DLD1 (cell line): Measurements from ENCODE around the gene FAAP100.

Source experiments
- in situ Hi-C: cut with HindIII; loops from 2 replicates; pipeline ENCODE4 v1.10.0; 2017; ENCODE audit warnings: low sequenced_read_pairs

Gene FAAP100

DNA sequence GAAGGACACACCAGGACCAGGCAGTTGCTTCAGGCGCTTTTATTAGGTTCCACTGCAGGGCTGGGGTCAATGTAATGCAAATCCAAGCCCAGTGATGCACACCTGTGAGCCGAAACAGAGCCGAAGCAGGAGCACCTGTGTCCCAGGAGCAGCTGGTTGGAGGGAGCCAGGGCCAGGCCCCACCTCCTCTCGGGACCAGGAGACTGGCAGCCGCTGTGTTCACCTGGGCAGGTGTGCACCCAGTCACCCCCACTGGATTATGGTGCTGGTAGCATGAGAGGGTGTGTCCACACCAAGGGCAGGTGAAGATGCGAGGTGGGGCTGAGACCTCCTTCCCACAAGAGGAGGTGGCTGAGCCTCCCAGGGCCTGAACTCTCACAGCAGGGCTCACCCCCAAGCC is 4.7 kb upstream of the FAAP100 start:
- in situ Hi-C loops = no loop called here

DNA sequence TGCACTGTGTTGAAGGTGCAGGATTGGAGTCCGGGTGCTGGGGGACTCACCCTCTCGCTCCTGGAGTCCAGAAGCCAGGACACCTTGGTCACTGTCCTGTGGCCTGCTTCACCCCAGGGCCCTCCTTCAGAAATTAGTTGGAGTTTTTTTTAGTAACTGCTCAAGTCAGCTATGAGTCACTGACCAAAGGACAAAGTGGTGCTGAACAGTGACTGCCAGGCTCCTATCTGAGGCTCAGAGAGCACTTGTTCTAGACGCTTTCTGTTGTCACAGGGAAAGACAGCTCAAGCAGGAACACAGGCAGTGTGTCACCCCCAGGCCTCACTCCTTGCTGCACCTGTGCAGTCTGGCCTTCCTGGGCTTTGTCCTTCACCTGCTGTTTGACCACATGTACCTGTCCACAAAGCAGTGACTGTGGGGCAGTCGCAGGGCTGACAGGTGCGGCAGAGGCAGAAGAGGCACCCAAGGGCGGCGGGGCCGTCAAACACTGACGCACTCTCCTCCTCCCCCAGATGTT is 4.1 kb upstream of the FAAP100 start:
- in situ Hi-C loops = no loop called here

DNA sequence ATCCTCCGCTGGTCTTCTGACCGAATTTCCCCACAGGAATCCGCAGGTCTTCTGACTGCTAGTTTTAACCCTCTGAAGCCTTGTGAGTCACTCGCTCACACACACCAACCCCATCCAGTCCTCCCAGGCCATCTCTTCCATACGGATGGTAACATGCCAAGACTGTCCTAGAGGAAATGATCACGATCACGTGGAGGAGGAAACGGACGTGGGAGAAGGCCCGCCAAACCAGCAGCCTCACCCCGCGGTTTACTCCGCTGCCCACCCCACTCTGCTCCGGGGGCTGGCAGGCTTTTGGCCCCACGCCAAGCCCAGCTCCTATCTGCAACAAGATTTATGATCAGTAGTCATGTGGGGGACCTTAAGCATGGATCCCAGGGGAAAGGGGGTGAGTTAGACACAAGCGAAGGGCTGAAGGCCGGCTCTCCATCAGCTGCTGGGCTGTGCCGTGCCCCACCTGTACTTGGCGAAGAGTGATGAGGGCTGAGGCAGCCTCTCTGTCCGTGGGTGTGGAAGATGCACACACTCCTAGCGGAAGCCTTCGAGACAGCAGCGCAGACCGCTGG is 1.5 kb upstream of the FAAP100 start:
- in situ Hi-C loops = no loop called here

DNA sequence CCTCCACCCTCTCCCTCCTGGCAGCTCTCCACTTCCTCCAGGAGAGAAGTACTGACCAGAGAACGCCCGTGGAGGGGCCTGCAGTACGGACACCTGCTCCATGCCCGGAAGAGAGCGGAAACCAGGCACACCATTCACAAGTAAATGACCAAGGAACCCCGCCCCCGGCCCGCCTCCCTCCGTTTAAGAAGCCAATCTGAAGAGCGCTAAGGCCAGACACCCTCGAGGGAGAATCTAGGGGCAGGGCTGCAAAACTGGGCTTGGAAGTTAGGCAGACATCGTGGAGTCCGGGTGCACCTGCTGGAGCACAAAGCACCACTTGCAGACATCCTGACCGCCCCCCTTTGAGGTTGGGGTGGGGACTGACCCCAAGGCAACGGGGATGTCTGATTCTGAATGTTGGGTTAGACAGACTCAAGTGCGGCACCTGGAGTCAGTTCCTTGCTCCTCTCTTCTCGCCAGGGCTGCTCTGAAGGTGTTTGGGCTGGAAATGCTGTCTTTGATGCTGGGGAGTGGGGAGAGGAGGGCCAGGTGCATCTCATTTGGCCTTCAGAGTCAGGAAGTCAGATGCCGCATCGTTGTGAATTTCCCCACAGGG is 964 bp upstream of the FAAP100 start:
- in situ Hi-C loops = no loop called here

DNA sequence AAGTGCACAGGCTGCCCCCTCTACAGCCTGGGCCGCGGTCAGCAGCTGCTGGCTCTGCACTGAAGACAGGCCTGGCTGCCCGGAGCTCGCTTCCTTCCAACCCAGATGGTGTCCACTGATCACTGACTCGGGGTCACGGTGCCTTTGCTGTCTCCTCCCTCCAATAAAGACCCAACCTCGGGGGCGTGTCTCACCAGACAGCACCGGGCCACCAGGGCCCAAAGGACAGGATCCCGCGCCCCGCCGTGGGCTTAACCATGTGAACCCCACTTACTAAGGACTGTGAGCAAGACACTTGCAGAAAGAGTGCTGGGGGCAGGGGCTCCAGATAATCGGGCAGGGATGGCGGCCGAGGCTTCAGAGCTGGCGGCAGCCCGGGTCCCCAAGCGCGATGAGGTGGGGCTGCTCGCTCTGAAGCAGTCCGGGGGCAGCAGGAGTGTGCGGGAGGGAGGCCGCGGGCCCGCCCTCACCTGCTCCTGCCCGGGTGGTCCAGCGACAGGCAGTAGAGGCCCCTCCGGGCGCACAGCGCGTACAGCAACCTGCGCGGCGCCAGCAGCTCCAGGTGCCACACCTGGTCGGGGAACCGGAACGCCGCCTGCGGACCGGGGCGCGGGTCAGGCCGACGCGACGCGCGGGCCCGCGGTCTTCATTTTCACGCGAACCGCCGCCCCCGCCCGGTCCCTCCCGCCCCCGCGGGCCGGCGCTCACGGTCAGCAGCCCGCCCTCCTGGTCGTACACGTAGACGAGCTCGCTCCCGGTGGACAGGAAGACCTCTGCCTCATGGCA is 502 bp downstream of the FAAP100 start:
- in situ Hi-C loops = no loop called here

- in situ Hi-C loops = no loop called here
These were observed 1.2 kb downstream of the FAAP100 start for GRCh38 chr17:81550830-81551457.

- in situ Hi-C loops = no loop called here
These were observed 1.9 kb downstream of the FAAP100 start for GRCh38 chr17:81550285-81550684.

GRCh38 chr17:81549826-81550225 is 2.3 kb downstream of the FAAP100 start:
- in situ Hi-C loops = no loop called here

DNA sequence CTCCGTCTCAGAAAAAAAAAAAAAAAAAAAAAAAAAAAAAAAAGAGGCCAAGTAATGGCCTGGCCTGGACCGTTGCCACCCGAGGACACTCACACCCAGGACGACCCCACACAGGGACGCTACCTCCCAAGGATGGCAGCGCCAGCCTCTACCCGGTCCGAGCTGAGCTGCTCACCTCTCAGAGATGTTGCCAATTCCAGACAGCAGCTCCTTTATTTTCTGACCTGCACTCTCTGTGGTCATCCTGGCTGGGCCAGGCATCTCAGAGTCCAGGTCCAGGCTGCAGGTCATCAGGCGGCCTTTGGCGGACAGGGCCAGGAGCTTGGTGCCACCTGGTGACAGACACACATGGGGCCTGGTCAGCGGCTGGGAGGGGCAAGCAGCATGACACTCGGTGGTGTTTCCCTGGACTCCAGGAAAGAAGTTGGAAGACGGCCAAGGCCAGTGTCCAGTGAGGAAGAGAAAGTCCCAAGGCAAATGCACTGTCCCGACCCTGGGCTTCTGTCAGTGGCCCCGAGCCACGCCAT is 3.1 kb downstream of the FAAP100 start:
- in situ Hi-C loops = no loop called here

- in situ Hi-C loops = no loop called here
These were observed 4.6 kb downstream of the FAAP100 start for GRCh38 chr17:81547614-81547982.

GRCh38 chr17:81546906-81547613 is 5.1 kb downstream of the FAAP100 start:
- in situ Hi-C loops = no loop called here

GRCh38 chr17:81545160-81545949 is 6.8 kb downstream of the FAAP100 start:
- in situ Hi-C loops = no loop called here

GRCh38 chr17:81544281-81544974 is 7.7 kb downstream of the FAAP100 start:
- in situ Hi-C loops = no loop called here

DNA sequence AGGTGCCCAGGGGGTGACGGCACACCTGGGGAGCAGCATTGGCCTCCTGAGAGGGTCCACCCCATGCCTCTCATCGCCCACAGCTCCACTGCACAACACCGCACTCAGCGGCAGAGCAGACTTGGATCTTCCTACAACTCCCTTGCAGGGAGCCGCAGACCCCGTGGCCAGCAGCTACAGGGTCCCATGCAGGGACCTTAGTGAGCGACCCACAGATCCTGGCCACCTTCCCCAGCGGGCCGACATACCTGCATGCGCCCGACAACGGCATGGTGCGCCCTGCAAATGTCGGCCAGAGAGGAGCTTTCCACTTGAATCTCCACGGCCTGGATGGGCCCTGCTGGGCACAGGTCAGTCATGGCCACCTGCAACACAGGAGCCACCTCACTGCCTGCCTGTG is 8.4 kb downstream of the FAAP100 start:
- in situ Hi-C loops = no loop called here

GRCh38 chr17:81543339-81543675 is 8.8 kb downstream of the FAAP100 start:
- in situ Hi-C loops = no loop called here

- in situ Hi-C loops = no loop called here
These were observed 9.5 kb downstream of the FAAP100 start for GRCh38 chr17:81542431-81543338.

GRCh38 chr17:81541123-81541522 is 11.0 kb downstream of the FAAP100 start:
- in situ Hi-C loops = no loop called here

DNA sequence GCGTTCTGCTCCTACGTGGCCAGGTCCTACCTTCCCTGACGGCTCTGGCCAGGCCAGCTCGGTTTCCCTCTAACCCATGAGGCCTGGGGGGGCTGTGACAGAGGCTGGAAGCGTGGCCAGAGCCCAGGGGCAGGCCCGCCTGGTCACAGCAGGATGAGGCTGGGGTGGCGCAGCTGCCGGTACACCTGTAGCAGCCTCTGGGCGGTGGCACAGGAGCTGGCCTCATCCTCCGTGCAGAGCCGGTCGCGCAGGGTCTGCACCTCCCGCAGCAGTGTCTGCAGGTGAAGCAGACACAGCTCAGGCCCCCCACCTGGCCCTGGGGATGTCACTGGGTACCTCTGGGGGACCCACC is 11.5 kb downstream of the FAAP100 start:
- in situ Hi-C loops = no loop called here
